ENCODE data around the gene CYP26B1.

GRCh38 chr2:72193723-72194122, 46.1 kb upstream of the CYP26B1 start:
- TF ChIP-seq POLR2A (IDR thresholded peaks at IDR 0.05), result no peak
- no peak for TF ChIP-seq CTCF (IDR thresholded peaks at IDR 0.05)

Data from body of pancreas (tissue), 4 donors.